Liver (tissue), 9 donors: ENCODE data around the gene GTPBP8. TPM values are rescaled to one million over a fixed set of nuclear protein-coding genes. Genes with fewer than 3 reads are reported as not detected.

Experiments used
- DNase-seq: peaks from one replicate; pipeline ENCODE4 v3.0.0-alpha.2; 2017; ENCODE audit warnings: low spot score
- H3K27ac ChIP-seq, 2 donors: one replicate each; pipeline ENCODE4 v1.7.0; 2013; ENCODE audit warnings: inconsistent platforms in 2 of 2, low read length in 2 of 2, control low read depth in 1 of 2, low read depth in 1 of 2, mild to moderate bottlenecking in 1 of 2
- H3K27me3 ChIP-seq, 4 donors: one replicate each; pipeline versions ENCODE4 v1.6.1 to v1.7.0; 2013; ENCODE audit warnings: low read length in 3 of 4, inconsistent platforms in 1 of 4, mild to moderate bottlenecking in 1 of 4, moderate library complexity in 1 of 4; ENCODE audit not compliant: control insufficient read depth in 4 of 4, insufficient read depth in 4 of 4
- H3K36me3 ChIP-seq, 4 donors: one replicate each; pipeline versions ENCODE4 v1.6.1 to v1.7.0; 2013; ENCODE audit warnings: low read length in 3 of 4, mild to moderate bottlenecking in 3 of 4, low read depth in 1 of 4, moderate library complexity in 1 of 4; ENCODE audit not compliant: control insufficient read depth in 4 of 4, insufficient read depth in 3 of 4
- H3K4me1 ChIP-seq, 4 donors: one replicate each; pipeline versions ENCODE4 v1.6.1 to v1.7.0; 2013; ENCODE audit warnings: low read length in 3 of 4, mild to moderate bottlenecking in 3 of 4, moderate library complexity in 1 of 4; ENCODE audit not compliant: control insufficient read depth in 4 of 4, insufficient read depth in 4 of 4
- H3K4me3 ChIP-seq, 3 donors: one replicate each; pipeline versions ENCODE4 v1.6.1 to v1.7.0; 2013; ENCODE audit warnings: low read length in 3 of 3, control low read depth in 1 of 3, low read depth in 1 of 3, mild to moderate bottlenecking in 1 of 3
- H3K9ac ChIP-seq, 2 donors: one replicate each; pipeline ENCODE4 v1.7.0; 2013; ENCODE audit warnings: low read length in 2 of 2, mild to moderate bottlenecking in 2 of 2, moderate library complexity in 2 of 2, control low read depth in 1 of 2, low read depth in 1 of 2
- H3K9me3 ChIP-seq, 4 donors: one replicate each; pipeline versions ENCODE4 v1.6.1 to v1.7.0; 2013; ENCODE audit warnings: low read length in 3 of 4; ENCODE audit not compliant: control insufficient read depth in 4 of 4
- EGR1 ChIP-seq, 2 donors: IDR thresholded peaks; 2 replicates each; pipeline ENCODE4 v1.6.1; 2016 to 2018; ENCODE audit warnings: antibody characterized with exemption in 2 of 2, low read depth in 2 of 2
- FOXA1 ChIP-seq: IDR thresholded peaks from 2 replicates; pipeline ENCODE4 v1.6.1; 2016; ENCODE audit warnings: antibody characterized with exemption
- FOXA2 ChIP-seq: IDR thresholded peaks from 2 replicates; pipeline ENCODE4 v1.6.1; 2016; ENCODE audit warnings: antibody characterized with exemption
- GABPA ChIP-seq, 2 donors: IDR thresholded peaks in 1 of 2; conservative IDR thresholded peaks in 1 of 2; 2 replicates each; pipeline ENCODE4 v1.6.1; 2016; ENCODE audit warnings: antibody characterized with exemption in 2 of 2, mild to moderate bottlenecking in 1 of 2, moderate library complexity in 1 of 2
- HNF4A ChIP-seq, 2 donors: conservative IDR thresholded peaks; 2 replicates each; pipeline ENCODE4 v1.6.1; 2016; ENCODE audit warnings: antibody characterized with exemption in 2 of 2, mild to moderate bottlenecking in 2 of 2
- HNF4G ChIP-seq: IDR thresholded peaks from 2 replicates; pipeline ENCODE4 v1.6.1; 2016; ENCODE audit warnings: antibody characterized with exemption
- JUND ChIP-seq, 2 donors: IDR thresholded peaks; 2 replicates each; pipeline ENCODE4 v1.6.1; 2016; ENCODE audit warnings: antibody characterized with exemption in 2 of 2
- NR2F2 ChIP-seq: IDR thresholded peaks from 2 replicates; pipeline ENCODE4 v1.6.1; 2016; ENCODE audit warnings: antibody characterized with exemption
- RAD21 ChIP-seq, 2 donors: IDR thresholded peaks; 2 replicates each; pipeline ENCODE4 v1.6.1; 2016; ENCODE audit warnings: antibody characterized with exemption in 2 of 2, mild to moderate bottlenecking in 2 of 2
- REST ChIP-seq: IDR thresholded peaks from 2 replicates; pipeline ENCODE4 v1.6.1; 2016; ENCODE audit warnings: antibody characterized with exemption, mild to moderate bottlenecking
- RXRA ChIP-seq, 2 donors: IDR thresholded peaks; 2 replicates each; pipeline ENCODE4 v1.6.1; 2017 to 2018; ENCODE audit warnings: antibody characterized with exemption in 2 of 2, mild to moderate bottlenecking in 1 of 2
- SP1 ChIP-seq: IDR thresholded peaks from 2 replicates; pipeline ENCODE4 v1.6.1; 2018; ENCODE audit warnings: antibody characterized with exemption, mild to moderate bottlenecking
- TAF1 ChIP-seq: conservative IDR thresholded peaks from 2 replicates; pipeline ENCODE4 v1.6.1; 2016; ENCODE audit warnings: antibody characterized with exemption, mild to moderate bottlenecking
- YY1 ChIP-seq: IDR thresholded peaks from 2 replicates; pipeline ENCODE4 v1.6.1; 2016; ENCODE audit warnings: antibody characterized with exemption, mild to moderate bottlenecking
- ZBTB33 ChIP-seq: IDR thresholded peaks from 2 replicates; pipeline ENCODE4 v1.6.1; 2016; ENCODE audit warnings: antibody characterized with exemption
- WGBS: extraction: QIAGEN DNeasy Blood & Tissue Kit; methylation state at CpG from one replicate; pipeline ENCODE4 v1.1.7; 2013; 5-methylcytosine and 5-hydroxymethylcytosine counted together
- polyA plus RNA-seq, 2 donors: library from polyadenylated mRNA; stranded (reverse) in 1 of 2; unstranded in 1 of 2; fragments of 200-250 nt in 1 of 2; fragments of >200 nt in 1 of 2; fragmentation: Nextera tagmentation in 1 of 2; extraction: Ambion mirVana in 1 of 2; gene quantifications; one replicate each; pipeline versions ENCODE4 v1.2.1 to v1.2.3, GENCODE V29; 2013 to 2015
- total RNA-seq, 2 donors: library from RNA; depleted of rRNA; stranded (reverse); fragments of >200 nt; gene quantifications; one replicate each; pipeline ENCODE4 v1.2.3, GENCODE V29; 2014
- TF ChIP-seq, protein P1 (sequence below): fragments of 150-350 bp; IDR thresholded peaks from 2 replicates; pipeline ENCODE4 v1.5.1; 2017; ENCODE audit warnings: improper control_type of control experiment, low read depth, low read length; ENCODE audit not compliant: missing input control
- TF ChIP-seq, protein P2 (sequence below): IDR thresholded peaks from 2 replicates; pipeline ENCODE4 v1.6.1; 2016; ENCODE audit warnings: antibody characterized with exemption
- TF ChIP-seq, protein P3 (sequence below): IDR thresholded peaks from 2 replicates; pipeline ENCODE4 v1.6.1; 2016; ENCODE audit warnings: antibody characterized with exemption
- donor health status: healthy.
- donor health status: healthy.
- donor health status: healthy.
- donor health status: healthy.
- donor health status: healthy.

GTPBP8 gene
- total and polyA plus RNA-seq, 4 donors: 7.4 to 17.6 (median 9.2) TPM

GRCh38 chr3:113039546-113039945 is 48.8 kb downstream of the GTPBP8 start:
- Histone ChIP-seq H3K9ac (no peak overlapping the region), H3K4me3 (no peak overlapping the region), H3K36me3 (no peaks in the 10 kb centered on the region), H3K4me1 (no peaks in the 10 kb centered on the region), H3K27ac (no peak overlapping the region), H3K27me3 (no peaks in the 10 kb centered on the region), H3K9me3 (no peaks in the 10 kb centered on the region)
- no peak for DNase-seq
- 94% methylated on average over 5 of the region's 5 CpGs for WGBS
- TF ChIP-seq SP1 (no peak), HNF4A (conservative IDR thresholded peaks at IDR 0.05) (no peak), EGR1 (IDR thresholded peaks at IDR 0.05; ENCODE audit: low read depth in 2 of 2) (no peak), GABPA (IDR thresholded peaks at IDR 0.05 in 1 of 2, conservative IDR thresholded peaks at IDR 0.05 in 1 of 2) (no peak), YY1 (no peak), RAD21 (IDR thresholded peaks at IDR 0.05) (no peak), JUND (IDR thresholded peaks at IDR 0.05) (no peak), NR2F2 (no peak), TAF1 (no peak), ZBTB33 (no peak), FOXA2 (no peak), REST (no peak), RXRA (IDR thresholded peaks at IDR 0.05) (no peak), HNF4G (no peak)
- TF ChIP-seq, protein P1, sequence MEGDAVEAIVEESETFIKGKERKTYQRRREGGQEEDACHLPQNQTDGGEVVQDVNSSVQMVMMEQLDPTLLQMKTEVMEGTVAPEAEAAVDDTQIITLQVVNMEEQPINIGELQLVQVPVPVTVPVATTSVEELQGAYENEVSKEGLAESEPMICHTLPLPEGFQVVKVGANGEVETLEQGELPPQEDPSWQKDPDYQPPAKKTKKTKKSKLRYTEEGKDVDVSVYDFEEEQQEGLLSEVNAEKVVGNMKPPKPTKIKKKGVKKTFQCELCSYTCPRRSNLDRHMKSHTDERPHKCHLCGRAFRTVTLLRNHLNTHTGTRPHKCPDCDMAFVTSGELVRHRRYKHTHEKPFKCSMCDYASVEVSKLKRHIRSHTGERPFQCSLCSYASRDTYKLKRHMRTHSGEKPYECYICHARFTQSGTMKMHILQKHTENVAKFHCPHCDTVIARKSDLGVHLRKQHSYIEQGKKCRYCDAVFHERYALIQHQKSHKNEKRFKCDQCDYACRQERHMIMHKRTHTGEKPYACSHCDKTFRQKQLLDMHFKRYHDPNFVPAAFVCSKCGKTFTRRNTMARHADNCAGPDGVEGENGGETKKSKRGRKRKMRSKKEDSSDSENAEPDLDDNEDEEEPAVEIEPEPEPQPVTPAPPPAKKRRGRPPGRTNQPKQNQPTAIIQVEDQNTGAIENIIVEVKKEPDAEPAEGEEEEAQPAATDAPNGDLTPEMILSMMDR: no peak
- TF ChIP-seq, protein P2, sequence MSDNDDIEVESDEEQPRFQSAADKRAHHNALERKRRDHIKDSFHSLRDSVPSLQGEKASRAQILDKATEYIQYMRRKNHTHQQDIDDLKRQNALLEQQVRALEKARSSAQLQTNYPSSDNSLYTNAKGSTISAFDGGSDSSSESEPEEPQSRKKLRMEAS: no peak
- TF ChIP-seq, protein P3, sequence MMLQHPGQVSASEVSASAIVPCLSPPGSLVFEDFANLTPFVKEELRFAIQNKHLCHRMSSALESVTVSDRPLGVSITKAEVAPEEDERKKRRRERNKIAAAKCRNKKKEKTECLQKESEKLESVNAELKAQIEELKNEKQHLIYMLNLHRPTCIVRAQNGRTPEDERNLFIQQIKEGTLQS: no peak

- Histone ChIP-seq H3K4me1 (no peaks in the 10 kb centered on the region), H3K27ac (no peak overlapping the region), H3K9me3 (no peaks in the 10 kb centered on the region), H3K4me3 (no peak overlapping the region), H3K27me3 (no peaks in the 10 kb centered on the region), H3K36me3 (no peaks in the 10 kb centered on the region), H3K9ac (no peak overlapping the region)
- TF ChIP-seq, protein P2: no peak
- no peak for TF ChIP-seq RXRA (IDR thresholded peaks at IDR 0.05)
- no peak for TF ChIP-seq HNF4A (conservative IDR thresholded peaks at IDR 0.05)
- TF ChIP-seq ZBTB33: no peak
- TF ChIP-seq REST: no peak
- TF ChIP-seq FOXA1: no peak
- no peak for TF ChIP-seq RAD21 (IDR thresholded peaks at IDR 0.05)
- 83% methylated on average over 4 of the region's 4 CpGs for WGBS
- no peak for DNase-seq
These were observed 49.4 kb downstream of the GTPBP8 start for GRCh38 chr3:113040231-113040630.
